HepG2 (cell line): ENCODE measurements around the gene ZNF318. TPM values are rescaled to one million over a fixed set of nuclear protein-coding genes. Genes with fewer than 3 reads are reported as not detected.

ENCODE experiments used
- BCL6 ChIP-seq: IDR thresholded peaks from 2 replicates; pipeline ENCODE4 v1.6.1; 2016; ENCODE audit warnings: missing genetic modification reagents, missing compliant biosample characterization
- BRD4 ChIP-seq: sonication (generic); formaldehyde crosslinking; IDR thresholded peaks from 2 replicates; pipeline ENCODE4 v1.4.0; 2020; ENCODE audit warnings: missing genetic modification reagents
- CCDC6 ChIP-seq: sonication (generic); formaldehyde crosslinking; IDR thresholded peaks from 2 replicates; pipeline ENCODE4 v1.8.1; 2022; ENCODE audit warnings: mild to moderate bottlenecking, missing genetic modification reagents, moderate library complexity
- CEBPB ChIP-seq: IDR thresholded peaks from 2 replicates; pipeline ENCODE4 v1.6.1; 2011; ENCODE audit warnings: low read depth, low read length, improper control_type of control experiment, borderline replicate concordance
- HNF1A ChIP-seq, 2 experiments: sonication (generic) in 1 of 2; formaldehyde crosslinking in 1 of 2; IDR thresholded peaks; 2 replicates each; pipeline versions ENCODE4 v1.4.0 to v1.6.1; 2016 to 2020; ENCODE audit warnings: borderline replicate concordance in 1 of 2, low read depth in 1 of 2, mild to moderate bottlenecking in 1 of 2, missing genetic modification reagents in 1 of 2
- HOMEZ ChIP-seq: IDR thresholded peaks from 2 replicates; pipeline ENCODE4 v1.6.1; 2016; ENCODE audit warnings: low read depth
- SP140L ChIP-seq: sonication (generic); formaldehyde crosslinking; IDR thresholded peaks from 2 replicates; pipeline ENCODE4 v1.4.0; 2020; ENCODE audit warnings: missing genetic modification reagents, borderline replicate concordance
- TP53 ChIP-seq: sonication (generic); formaldehyde crosslinking; conservative IDR thresholded peaks from 2 replicates; pipeline ENCODE4 v1.4.0; 2020; ENCODE audit warnings: missing genetic modification reagents
- ZBTB38 ChIP-seq: sonication (generic); formaldehyde crosslinking; IDR thresholded peaks from 2 replicates; pipeline ENCODE4 v1.5.1; 2020; ENCODE audit warnings: mild to moderate bottlenecking, missing genetic modification reagents
- ZC3H4 ChIP-seq: sonication (generic); formaldehyde crosslinking; IDR thresholded peaks from 2 replicates; pipeline ENCODE4 v1.4.0; 2020; ENCODE audit warnings: missing genetic modification reagents, borderline replicate concordance
- ZMAT3 ChIP-seq: sonication (generic); formaldehyde crosslinking; conservative IDR thresholded peaks from 2 replicates; pipeline ENCODE4 v1.7.0; 2021; ENCODE audit warnings: missing genetic modification reagents
- ZNF335 ChIP-seq: sonication (generic); formaldehyde crosslinking; IDR thresholded peaks from 2 replicates; pipeline ENCODE4 v1.4.0; 2020; ENCODE audit warnings: missing genetic modification reagents
- ZNF609 ChIP-seq: sonication (generic); formaldehyde crosslinking; IDR thresholded peaks from 2 replicates; pipeline ENCODE4 v1.4.0; 2020; ENCODE audit warnings: mild to moderate bottlenecking, missing genetic modification reagents, borderline replicate concordance
- ZNF788 ChIP-seq: sonication (generic); formaldehyde crosslinking; IDR thresholded peaks from 2 replicates; pipeline ENCODE4 v1.5.0; 2020; ENCODE audit warnings: mild to moderate bottlenecking, missing genetic modification reagents, borderline replicate concordance
- polyA plus RNA-seq, 8 experiments: library from polyadenylated mRNA; depleted of rRNA in 3 of 8; stranded (reverse) in 7 of 8; unstranded in 1 of 8; fragments of >200 nt; fragmentation: Illumina TruSeq in 4 of 8; extraction: Trizol in 4 of 8; gene quantifications; 2 replicates each; pipeline versions ENCODE4 v1.2.1 to v1.2.3, GENCODE V29; 2011 to 2016; ENCODE audit warnings: low read depth in 4 of 8, missing spikeins in 1 of 8, mixed read lengths in 1 of 8; ENCODE audit not compliant: insufficient read depth in 1 of 8
- total RNA-seq, 5 experiments: library from RNA; depleted of rRNA; stranded (reverse); fragments of >200 nt; fragmentation: Illumina TruSeq; extraction: Trizol; gene quantifications; 2 replicates each; pipeline ENCODE4 v1.2.3, GENCODE V29; 2016; ENCODE audit warnings: low read depth in 1 of 5
- TF ChIP-seq, protein P1 (sequence below): sonication (generic); formaldehyde crosslinking; IDR thresholded peaks from 2 replicates; pipeline ENCODE4 v1.5.1; 2020; ENCODE audit warnings: missing genetic modification reagents, mild to moderate bottlenecking, borderline replicate concordance
- TF ChIP-seq, protein P2 (sequence below): IDR thresholded peaks from 2 replicates; pipeline ENCODE4 v1.6.1; 2018; ENCODE audit warnings: missing genetic modification reagents, mild to moderate bottlenecking, missing compliant biosample characterization

The ZNF318 gene
- total and polyA plus RNA-seq, 2 of the 13 experiments (the other 11 are each of a cell fraction or from before 2014, with no cell fraction given): 13.0 to 14.5 TPM

- TF ChIP-seq ZNF609 (CRISPR knock-in tag) (no peak), SP140L (CRISPR knock-in tag) (no peak), ZMAT3 (no peak), TP53 (CRISPR knock-in tag) (no peak), BCL6 (CRISPR knock-in tag) (no peak), ZC3H4 (CRISPR knock-in tag) (no peak), CEBPB (no peak), ZNF788 (CRISPR knock-in tag) (peak; percentile 40; the same call in 1 of the 2 replicates), BRD4 (CRISPR knock-in tag) (peak; percentile 80), ZNF335 (0 out of 2 replicates have a peak, but pooled peaks have one; percentile 7), ZBTB38 (CRISPR knock-in tag) (peak; percentile 32; the same call in 1 of the 2 replicates), HOMEZ (no peak), HNF1A (IDR thresholded peaks at IDR 0.05; ENCODE audit: low read depth) (no peak), HNF1A (CRISPR knock-in tag; IDR thresholded peaks at IDR 0.05; ENCODE audit: borderline replicate concordance) (peak; percentile 37; the same call in 1 of the 2 replicates), CCDC6 (CRISPR knock-in tag) (no peak)
- TF ChIP-seq, protein P1, sequence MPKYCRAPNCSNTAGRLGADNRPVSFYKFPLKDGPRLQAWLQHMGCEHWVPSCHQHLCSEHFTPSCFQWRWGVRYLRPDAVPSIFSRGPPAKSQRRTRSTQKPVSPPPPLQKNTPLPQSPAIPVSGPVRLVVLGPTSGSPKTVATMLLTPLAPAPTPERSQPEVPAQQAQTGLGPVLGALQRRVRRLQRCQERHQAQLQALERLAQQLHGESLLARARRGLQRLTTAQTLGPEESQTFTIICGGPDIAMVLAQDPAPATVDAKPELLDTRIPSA: no peak
- TF ChIP-seq, protein P2, sequence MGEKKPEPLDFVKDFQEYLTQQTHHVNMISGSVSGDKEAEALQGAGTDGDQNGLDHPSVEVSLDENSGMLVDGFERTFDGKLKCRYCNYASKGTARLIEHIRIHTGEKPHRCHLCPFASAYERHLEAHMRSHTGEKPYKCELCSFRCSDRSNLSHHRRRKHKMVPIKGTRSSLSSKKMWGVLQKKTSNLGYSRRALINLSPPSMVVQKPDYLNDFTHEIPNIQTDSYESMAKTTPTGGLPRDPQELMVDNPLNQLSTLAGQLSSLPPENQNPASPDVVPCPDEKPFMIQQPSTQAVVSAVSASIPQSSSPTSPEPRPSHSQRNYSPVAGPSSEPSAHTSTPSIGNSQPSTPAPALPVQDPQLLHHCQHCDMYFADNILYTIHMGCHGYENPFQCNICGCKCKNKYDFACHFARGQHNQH (CRISPR knock-in tag): peak; percentile 17; the same call in 1 of the 2 replicates
These were observed 82.3 kb downstream of the ZNF318 start (continued) for GRCh38 chr6:43286980-43287716.
